Mucosa of descending colon (tissue), 3 donors: ENCODE results near the gene FGF10. TPM values are rescaled to one million over a fixed set of nuclear protein-coding genes. Genes with fewer than 3 reads are reported as not detected.

ENCODE experiments used
- ATAC-seq: fragments of 200-7000 bp; cut with Tn5 transposase; one replicate; pipeline ENCODE4 v1.9.1; 2020; ENCODE audit warnings: mild to moderate bottlenecking, moderate library complexity
- DNase-seq, 3 donors: peaks; one replicate each; pipeline ENCODE4 v3.0.0-alpha.2; 2020
- H3K36me3 ChIP-seq: fragments of 200-600 bp; one replicate; pipeline ENCODE4 v1.8.0; 2021; ENCODE audit warnings: low read depth, mild to moderate bottlenecking
- H3K4me1 ChIP-seq: fragments of 200-600 bp; one replicate; pipeline ENCODE4 v1.8.0; 2021; ENCODE audit warnings: low read depth, mild to moderate bottlenecking
- H3K4me3 ChIP-seq: fragments of 200-600 bp; one replicate; pipeline ENCODE4 v1.8.0; 2021; ENCODE audit warnings: mild to moderate bottlenecking
- H3K9me3 ChIP-seq: fragments of 200-600 bp; one replicate; pipeline ENCODE4 v1.8.0; 2021; ENCODE audit warnings: mild to moderate bottlenecking
- CTCF ChIP-seq: fragments of 200-600 bp; IDR thresholded peaks from one replicate; pipeline ENCODE4 v1.8.0; 2022; ENCODE audit warnings: antibody characterized with exemption, mild to moderate bottlenecking
- intact Hi-C, 2 donors: fragments of 100-400 bp; cut with DNase I in 1 of 2; cut with micrococcal nuclease in 1 of 2; formaldehyde crosslinking; loops; one replicate each; pipeline versions ENCODE4 v1.11.0 to v1.11.1; 2022; cut with DNase I, micrococcal nuclease
- total RNA-seq, 3 donors: library from RNA; stranded (reverse); fragmentation: NEBNext Ultra II Directional in 2 of 3; extraction: Animal tissue kit (Norgen Biotek cat#: 25700) in 2 of 3; gene quantifications; one replicate each; pipeline versions ENCODE4 v1.2.1 to v1.2.4, GENCODE V29; 2021 to 2023
- donor health status: DM: no; HTN: no; CAD: no; lungs with moderate emphysema.
- donor health status: DM: no; HTN: no; CAD: no.
- donor health status: DM: no; HTN: yes; CAD: no.

Gene FGF10
- total RNA-seq, 3 donors from 2014 or later: 0.84 to 12.7 (median 4.4) TPM

GRCh38 chr5:44387406-44387805 lies 1.8 kb downstream of the FGF10 start:
- H3K4me3 ChIP-seq: no peak overlapping the region
- H3K4me1 ChIP-seq: no peaks in the 10 kb centered on the region
- TF ChIP-seq CTCF: no peak
- ATAC-seq (no peak), DNase-seq (no peak)
- no peaks in the 10 kb centered on the region for H3K9me3 ChIP-seq
- intact Hi-C loops: no loop called here
- no peaks in the 10 kb centered on the region for H3K36me3 ChIP-seq

GRCh38 chr5:44385291-44385900 lies 3.8 kb downstream of the FGF10 start:
- Histone ChIP-seq H3K36me3 (no peaks in the 10 kb centered on the region), H3K4me1 (no peaks in the 10 kb centered on the region), H3K4me3 (no peak overlapping the region), H3K9me3 (no peaks in the 10 kb centered on the region)
- DNase-seq (no peak), ATAC-seq (no peak)
- no peak for TF ChIP-seq CTCF
- intact Hi-C loops: no loop called here

- TF ChIP-seq CTCF: no peak
- Histone ChIP-seq H3K4me1 (no peaks in the 10 kb centered on the region), H3K9me3 (peaks cover under 1% of the 10 kb centered on the region), H3K4me3 (no peak overlapping the region), H3K36me3 (no peaks in the 10 kb centered on the region)
- intact Hi-C loops: no loop called here
- no peak for DNase-seq
- ATAC-seq: no peak
Measured at GRCh38 chr5:44384816-44385215, 4.4 kb downstream of the FGF10 start.

- Histone ChIP-seq H3K9me3 (peaks cover 9% of the 10 kb centered on the region), H3K4me3 (no peak overlapping the region), H3K4me1 (no peaks in the 10 kb centered on the region), H3K36me3 (no peaks in the 10 kb centered on the region)
- ATAC-seq: no peak
- no peak for DNase-seq
- intact Hi-C loops: no loop called here
- TF ChIP-seq CTCF: no peak
Measured at GRCh38 chr5:44382894-44383293, 6.3 kb downstream of the FGF10 start.

DNA sequence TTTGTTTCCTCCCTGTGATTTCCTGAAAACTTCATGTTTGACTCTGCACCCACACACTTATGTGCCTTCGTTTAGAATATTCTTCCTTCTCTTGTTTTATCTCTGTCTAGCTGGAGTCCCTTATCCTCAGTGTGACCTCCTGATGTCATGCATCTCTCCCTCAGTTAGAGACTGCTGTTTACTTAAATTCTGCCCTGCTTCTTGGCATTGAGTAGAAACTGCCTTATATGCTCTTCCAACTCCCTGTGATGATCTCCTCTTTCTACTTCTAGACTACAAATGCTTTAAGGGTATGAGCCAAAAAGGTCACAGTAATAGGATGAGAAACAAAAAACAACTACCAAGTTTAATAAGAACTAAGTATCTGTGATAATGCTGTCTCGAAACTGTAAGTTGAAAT lies 12.2 kb downstream of the FGF10 start:
- no peak overlapping the region for H3K4me3 ChIP-seq
- H3K9me3 ChIP-seq: peaks cover 17% of the 10 kb centered on the region
- H3K4me1 ChIP-seq: no peaks in the 10 kb centered on the region
- ATAC-seq (no peak), DNase-seq (no peak)
- no peak for TF ChIP-seq CTCF
- no peaks in the 10 kb centered on the region for H3K36me3 ChIP-seq
- intact Hi-C loops: no loop called here

- TF ChIP-seq CTCF: no peak
- H3K36me3 ChIP-seq: no peaks in the 10 kb centered on the region
- no peak overlapping the region for H3K4me3 ChIP-seq
- ATAC-seq: no peak
- H3K4me1 ChIP-seq: no peaks in the 10 kb centered on the region
- intact Hi-C loops: no loop called here
- no peak for DNase-seq
- H3K9me3 ChIP-seq: peaks cover 16% of the 10 kb centered on the region
Measured at GRCh38 chr5:44372028-44372427, 17.2 kb downstream of the FGF10 start.
